Activated CD4-positive, alpha-beta T cell treated with anti-CD3 and anti-CD28 coated beads, Interleukin-2, amount 10 ng/mL, durations not matched to agents 7 days and 5 days (primary cell): Measurements from ENCODE around the gene PCDHGB5. TPM values are rescaled to one million over a fixed set of nuclear protein-coding genes. Genes with fewer than 3 reads are reported as not detected.
"Not testable (repeated sequence)": the region's sequence is repeated elsewhere in the genome, so short reads cannot be mapped to it uniquely, and the experiment has no call there.

Experiments used
- CTCF ChIA-PET: fragments of 350-600 bp; sonication (Branson Sonifier 250); formaldehyde crosslinking; loops from one replicate; lab custom pipeline; 2021; ENCODE audit warnings: antibody characterized with exemption; lab: Charles Lee
- POLR2A ChIA-PET: fragments of 350-600 bp; sonication (Branson Sonifier 250); formaldehyde crosslinking; loops from one replicate; lab custom pipeline; 2021; ENCODE audit warnings: antibody characterized with exemption; lab: Charles Lee
- DNase-seq: peaks from one replicate; pipeline ENCODE4 v3.0.0-alpha.2; 2020
- H3K27ac Mint-ChIP-seq: one replicate; pipeline ENCODE4 v1.8.0; 2021; ENCODE audit warnings: mild to moderate bottlenecking, moderate library complexity, mixed read lengths
- H3K27me3 Mint-ChIP-seq: one replicate; pipeline ENCODE4 v1.8.0; 2021; ENCODE audit warnings: mixed read lengths
- H3K36me3 Mint-ChIP-seq: one replicate; pipeline ENCODE4 v1.8.0; 2021; ENCODE audit warnings: low read depth, mixed read lengths
- H3K4me1 Mint-ChIP-seq: one replicate; pipeline ENCODE4 v1.8.0; 2021; ENCODE audit warnings: mixed read lengths
- H3K4me3 Mint-ChIP-seq: one replicate; pipeline ENCODE4 v1.8.0; 2021; ENCODE audit warnings: mild to moderate bottlenecking, moderate library complexity, mixed read lengths
- H3K9me3 Mint-ChIP-seq: one replicate; pipeline ENCODE4 v1.8.0; 2021; ENCODE audit warnings: mixed read lengths
- total RNA-seq, 2 experiments: library from RNA; stranded (reverse); gene quantifications; one replicate each; pipeline ENCODE4 v1.2.3, GENCODE V29; 2021

Gene PCDHGB5
- total RNA-seq, 2 experiments from 2014 or later, result not detected

GRCh38 chr5:141420855-141421488, 23.2 kb downstream of the PCDHGB5 start, which contains the start of gene PCDHGA11:
PCDHGA11 (plus strand) TSS chr5:141421051; CDS start chr5:141421228, 177 bp downstream.
- peak; percentile 38 for DNase-seq
- H3K4me1 Mint-ChIP-seq, result peaks cover 8% of the 10 kb centered on the region
- CTCF ChIA-PET, result interaction anchor here (0.6 to 2.8 kb wide), 23 partner anchors 8 to 239 kb away, joined by 3 to 22 read pairs (median 4); partner anchors contain the start of genes DIAPH1, PCDHB16, PCDHGA10 and PCDHGA12
- H3K27me3 Mint-ChIP-seq, result peaks cover 67% of the 10 kb centered on the region
- peak within 1 kb of the TSS; percentile 66 for H3K4me3 Mint-ChIP-seq
- peaks cover 24% of the 10 kb centered on the region for H3K9me3 Mint-ChIP-seq
- POLR2A ChIA-PET, result no interaction called here
- H3K36me3 Mint-ChIP-seq, result peaks cover 10% of the 10 kb centered on the region
- H3K27ac Mint-ChIP-seq, result peak within 1 kb of the TSS; percentile 73

- peak overlapping the region; percentile 66 for H3K4me3 Mint-ChIP-seq
- H3K4me1 Mint-ChIP-seq, result peaks cover 8% of the 10 kb centered on the region
- no peak overlapping the region for H3K27ac Mint-ChIP-seq
- H3K9me3 Mint-ChIP-seq, result peaks cover 24% of the 10 kb centered on the region
- peaks cover 63% of the 10 kb centered on the region for H3K27me3 Mint-ChIP-seq
- no peak for DNase-seq
- ChIA-PET POLR2A (no interaction called here), CTCF (interaction anchor here (0.6 to 2.8 kb wide), 21 partner anchors 9 to 198 kb away, joined by 3 to 22 read pairs (median 4); partner anchors contain the start of genes DIAPH1, PCDHGA10, PCDHGA12 and PCDHGA2)
- H3K36me3 Mint-ChIP-seq, result peaks cover 10% of the 10 kb centered on the region
Measured at GRCh38 chr5:141421489-141421855, 23.7 kb downstream of the PCDHGB5 start.

- Mint-ChIP-seq H3K4me3 (no peak overlapping the region), H3K36me3 (peaks cover 10% of the 10 kb centered on the region), H3K4me1 (peaks cover 8% of the 10 kb centered on the region), H3K27ac (no peak overlapping the region), H3K9me3 (peaks cover 27% of the 10 kb centered on the region), H3K27me3 (peaks cover 56% of the 10 kb centered on the region)
- no peak for DNase-seq
- POLR2A ChIA-PET, result no interaction called here
- CTCF ChIA-PET, result interaction anchor here (1.0 kb wide), 1 partner anchor 115 kb away, joined by 3 read pairs; no protein-coding TSS in a partner anchor
Measured at GRCh38 chr5:141422742-141423291, 25.1 kb downstream of the PCDHGB5 start.

- H3K27me3 Mint-ChIP-seq, result peaks cover 48% of the 10 kb centered on the region
- no peak overlapping the region for H3K27ac Mint-ChIP-seq
- peaks cover 11% of the 10 kb centered on the region for H3K4me1 Mint-ChIP-seq
- ChIA-PET CTCF (interaction anchor here (1.8 kb wide), 1 partner anchor 130 kb away, joined by 4 read pairs; no protein-coding TSS in a partner anchor), POLR2A (no interaction called here)
- no peak overlapping the region for H3K4me3 Mint-ChIP-seq
- H3K36me3 Mint-ChIP-seq, result peaks cover 13% of the 10 kb centered on the region
- H3K9me3 Mint-ChIP-seq, result peaks cover 29% of the 10 kb centered on the region
- no peak for DNase-seq
Measured at GRCh38 chr5:141427783-141428426, 30.2 kb downstream of the PCDHGB5 start.

DNA sequence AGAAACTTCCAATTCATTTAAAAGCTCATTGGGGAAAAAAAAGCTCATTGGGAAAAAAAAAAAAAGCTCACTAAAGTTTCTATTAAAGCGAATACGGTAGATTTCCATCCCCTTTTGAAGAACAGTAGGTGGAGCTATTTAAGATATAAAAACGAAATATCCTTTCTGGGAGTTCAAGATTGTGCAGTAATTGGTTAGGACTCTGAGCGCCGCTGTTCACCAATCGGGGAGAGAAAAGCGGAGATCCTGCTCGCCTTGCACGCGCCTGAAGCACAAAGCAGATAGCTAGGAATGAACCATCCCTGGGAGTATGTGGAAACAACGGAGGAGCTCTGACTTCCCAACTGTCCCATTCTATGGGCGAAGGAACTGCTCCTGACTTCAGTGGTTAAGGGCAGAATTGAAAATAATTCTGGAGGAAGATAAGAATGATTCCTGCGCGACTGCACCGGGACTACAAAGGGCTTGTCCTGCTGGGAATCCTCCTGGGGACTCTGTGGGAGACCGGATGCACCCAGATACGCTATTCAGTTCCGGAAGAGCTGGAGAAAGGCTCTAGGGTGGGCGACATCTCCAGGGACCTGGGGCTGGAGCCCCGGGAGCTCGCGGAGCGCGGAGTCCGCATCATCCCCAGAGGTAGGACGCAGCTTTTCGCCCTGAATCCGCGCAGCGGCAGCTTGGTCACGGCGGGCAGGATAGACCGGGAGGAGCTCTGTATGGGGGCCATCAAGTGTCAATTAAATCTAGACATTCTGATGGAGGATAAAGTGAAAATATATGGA, 32.8 kb downstream of the PCDHGB5 start, which contains the start of gene PCDHGA12:
Gene PCDHGA12 (plus strand): TSS at position 176 of the 782 bp plus-strand sequence. CDS start 253 bp downstream, at position 429.
- Mint-ChIP-seq H3K4me3 (peak within 1 kb of the TSS; percentile 59), H3K27ac (peak within 1 kb of the TSS; percentile 80), H3K27me3 (peaks cover 39% of the 10 kb centered on the region), H3K9me3 (peaks cover 31% of the 10 kb centered on the region), H3K36me3 (peaks cover 16% of the 10 kb centered on the region), H3K4me1 (peaks cover 11% of the 10 kb centered on the region)
- POLR2A ChIA-PET, result no interaction called here
- CTCF ChIA-PET, result interaction anchor here (0.6 to 3.3 kb wide), 20 partner anchors 10 to 201 kb away, joined by 3 to 22 read pairs (median 4); partner anchors contain the start of genes PCDHGA10, PCDHGA11, PCDHGB6 and PCDHGB7
- DNase-seq, result peak; percentile 39

- CTCF ChIA-PET, result interaction anchor here (0.7 to 3.3 kb wide), 9 partner anchors 10 to 133 kb away, joined by 3 to 22 read pairs (median 6); partner anchors contain the start of genes PCDHGA10, PCDHGA11, PCDHGB6 and PCDHGB7
- peaks cover 11% of the 10 kb centered on the region for H3K4me1 Mint-ChIP-seq
- peak overlapping the region; percentile 59 for H3K4me3 Mint-ChIP-seq
- peaks cover 37% of the 10 kb centered on the region for H3K27me3 Mint-ChIP-seq
- peak overlapping the region; percentile 80 for H3K27ac Mint-ChIP-seq
- POLR2A ChIA-PET, result no interaction called here
- peaks cover 31% of the 10 kb centered on the region for H3K9me3 Mint-ChIP-seq
- peaks cover 16% of the 10 kb centered on the region for H3K36me3 Mint-ChIP-seq
- no peak for DNase-seq
Measured at GRCh38 chr5:141431286-141431685, 33.5 kb downstream of the PCDHGB5 start.

- H3K27ac Mint-ChIP-seq, CTCF ChIA-PET, POLR2A ChIA-PET, DNase-seq: not testable (repeated sequence)
- Mint-ChIP-seq H3K9me3 (peaks cover 26% of the 10 kb centered on the region), H3K4me1 (peaks cover 11% of the 10 kb centered on the region), H3K4me3 (peak overlapping the region; percentile 59), H3K36me3 (peaks cover 16% of the 10 kb centered on the region), H3K27me3 (peaks cover 37% of the 10 kb centered on the region)
Measured at GRCh38 chr5:141432308-141432707, 34.6 kb downstream of the PCDHGB5 start.

- Mint-ChIP-seq H3K27me3 (peaks cover 37% of the 10 kb centered on the region), H3K4me1 (peaks cover 11% of the 10 kb centered on the region), H3K9me3 (peaks cover 26% of the 10 kb centered on the region), H3K36me3 (peaks cover 16% of the 10 kb centered on the region)
- DNase-seq, H3K27ac Mint-ChIP-seq, POLR2A ChIA-PET, H3K4me3 Mint-ChIP-seq, CTCF ChIA-PET: not testable (repeated sequence)
Measured at GRCh38 chr5:141432726-141433125, 35.0 kb downstream of the PCDHGB5 start.

GRCh38 chr5:141434006-141434405, 36.3 kb downstream of the PCDHGB5 start:
- POLR2A ChIA-PET, result no interaction called here
- Mint-ChIP-seq H3K27ac (no peak overlapping the region), H3K9me3 (peaks cover 21% of the 10 kb centered on the region), H3K36me3 (peaks cover 16% of the 10 kb centered on the region), H3K4me1 (peaks cover 11% of the 10 kb centered on the region), H3K4me3 (no peak overlapping the region), H3K27me3 (peaks cover 33% of the 10 kb centered on the region)
- DNase-seq, result no peak
- CTCF ChIA-PET, result interaction anchor here (0.7 kb wide), 1 partner anchor 158 kb away, joined by 4 read pairs; no protein-coding TSS in a partner anchor

- H3K27ac Mint-ChIP-seq, result no peak overlapping the region
- ChIA-PET CTCF (no interaction called here), POLR2A (no interaction called here)
- peaks cover under 1% of the 10 kb centered on the region for H3K4me1 Mint-ChIP-seq
- H3K27me3 Mint-ChIP-seq, result peaks cover 13% of the 10 kb centered on the region
- peaks cover 6% of the 10 kb centered on the region for H3K36me3 Mint-ChIP-seq
- DNase-seq, result no peak
- peaks cover 4% of the 10 kb centered on the region for H3K9me3 Mint-ChIP-seq
- no peak overlapping the region for H3K4me3 Mint-ChIP-seq
Measured at GRCh38 chr5:141437221-141437620, 39.5 kb downstream of the PCDHGB5 start.

- POLR2A ChIA-PET, result interaction anchor here (0.7 kb wide), 1 partner anchor 75 kb away, joined by 3 read pairs; no protein-coding TSS in a partner anchor
- no peak for DNase-seq
- CTCF ChIA-PET, result no interaction called here
- H3K36me3 Mint-ChIP-seq, result no peaks in the 10 kb centered on the region
- no peaks in the 10 kb centered on the region for H3K9me3 Mint-ChIP-seq
- no peaks in the 10 kb centered on the region for H3K4me1 Mint-ChIP-seq
- H3K4me3 Mint-ChIP-seq, result no peak overlapping the region
- H3K27me3 Mint-ChIP-seq, result peaks cover 5% of the 10 kb centered on the region
- H3K27ac Mint-ChIP-seq, result no peak overlapping the region
Measured at GRCh38 chr5:141439411-141440141, 41.8 kb downstream of the PCDHGB5 start.
